CD4-positive, alpha-beta T cell treated with Interleukin-4 for 1 hour (primary cell): ENCODE results near the gene BICDL1.

Source experiments
- DNase-seq, 2 donors: peaks; one replicate each; pipeline ENCODE4 v3.0.0-alpha.2; 2020 to 2022

BICDL1 gene

DNA sequence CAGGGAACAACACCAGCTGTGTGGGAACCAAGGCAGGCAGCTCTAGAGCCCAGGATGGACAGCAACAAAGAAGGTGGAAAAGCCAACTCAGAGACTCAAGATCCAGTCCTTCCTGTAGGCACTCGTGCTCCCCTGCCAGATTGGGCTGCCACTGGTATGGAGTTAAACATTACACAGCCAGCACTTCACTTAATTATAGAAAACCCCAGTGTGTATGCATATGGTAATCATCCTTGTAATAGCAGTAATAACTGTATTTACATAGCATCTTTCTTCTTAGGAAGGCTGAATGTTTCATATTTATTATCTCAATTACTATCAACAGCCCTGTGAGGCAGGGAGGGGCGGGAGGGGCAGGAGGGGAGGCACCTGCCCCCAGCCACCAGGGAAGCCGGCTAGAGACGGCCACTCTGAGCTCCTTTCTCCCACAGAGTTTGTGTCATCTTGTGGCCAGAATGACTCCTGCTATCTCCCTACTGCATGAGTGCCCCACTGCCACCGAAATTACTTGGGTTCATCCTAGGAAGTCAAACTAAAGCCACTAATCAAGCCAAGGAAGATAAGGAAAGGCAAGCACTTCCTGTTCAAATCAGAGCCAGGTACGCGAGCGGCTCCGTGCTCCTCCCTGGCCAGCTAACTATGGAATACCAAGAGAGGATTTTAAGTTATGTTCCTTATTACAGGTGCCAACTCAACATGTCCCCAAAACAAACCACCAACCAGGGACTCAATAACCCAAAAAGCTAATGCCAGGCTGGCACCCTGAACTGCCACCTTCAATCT is 143.2 kb downstream of the BICDL1 start:
- no peak for DNase-seq

DNA sequence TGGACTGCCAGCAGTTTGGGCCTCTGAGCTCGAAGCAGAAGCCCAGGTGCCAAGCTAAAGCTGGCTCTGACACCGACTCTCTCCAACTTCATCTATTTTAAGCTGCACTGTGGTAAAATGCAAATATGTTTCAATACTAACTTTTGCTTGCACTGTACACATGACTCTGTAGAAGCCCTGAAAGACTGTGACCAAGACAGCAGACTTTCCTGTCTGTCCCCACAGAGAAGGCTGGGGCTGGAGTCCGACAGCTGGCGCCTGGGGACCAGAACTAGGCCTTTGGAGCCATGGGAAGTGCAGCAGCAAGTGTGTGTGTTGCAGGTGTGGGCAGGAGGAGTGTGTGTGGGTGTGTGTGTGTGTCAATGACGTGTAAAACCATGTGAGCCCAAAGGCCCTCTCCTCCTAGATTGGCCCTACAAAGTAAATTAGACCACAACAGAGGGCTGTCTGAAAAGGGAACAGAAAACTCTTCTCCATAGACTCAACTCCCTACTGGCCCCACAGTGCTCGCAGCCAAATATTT is 143.9 kb downstream of the BICDL1 start:
- DNase-seq, result no peak

DNA sequence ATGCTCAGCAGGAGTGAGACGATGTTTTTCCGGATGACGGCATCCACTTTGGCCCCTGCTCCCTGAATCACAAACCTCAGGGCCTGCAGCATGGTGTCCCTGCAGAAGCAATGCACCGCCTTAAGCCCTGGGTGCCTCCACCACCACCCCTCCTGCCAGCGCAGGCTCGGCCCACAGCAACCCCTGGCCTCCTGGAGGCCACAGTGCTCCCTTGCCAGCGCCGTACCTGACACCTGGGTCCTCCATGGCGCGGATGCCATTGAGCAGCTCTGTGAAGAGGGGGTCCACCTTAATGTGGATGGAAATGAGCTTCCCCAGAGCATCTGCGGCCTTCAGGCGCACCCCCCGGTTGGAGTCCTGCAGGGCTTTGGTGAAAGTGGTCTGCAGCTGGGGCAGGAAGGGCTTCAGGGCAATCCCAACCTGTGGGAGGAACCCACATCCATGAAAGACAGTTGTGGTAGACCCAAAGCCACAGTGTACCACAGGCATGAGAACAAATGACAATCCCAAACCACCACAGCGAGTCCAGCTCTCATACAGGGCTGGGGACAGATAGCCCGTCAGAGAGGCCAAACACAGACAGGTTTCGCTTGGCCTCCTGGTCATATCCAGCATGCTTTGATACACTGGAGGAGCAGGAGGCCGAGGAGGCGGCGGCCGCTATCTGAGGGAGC is 145.4 kb downstream of the BICDL1 start:
- no peak for DNase-seq

DNA sequence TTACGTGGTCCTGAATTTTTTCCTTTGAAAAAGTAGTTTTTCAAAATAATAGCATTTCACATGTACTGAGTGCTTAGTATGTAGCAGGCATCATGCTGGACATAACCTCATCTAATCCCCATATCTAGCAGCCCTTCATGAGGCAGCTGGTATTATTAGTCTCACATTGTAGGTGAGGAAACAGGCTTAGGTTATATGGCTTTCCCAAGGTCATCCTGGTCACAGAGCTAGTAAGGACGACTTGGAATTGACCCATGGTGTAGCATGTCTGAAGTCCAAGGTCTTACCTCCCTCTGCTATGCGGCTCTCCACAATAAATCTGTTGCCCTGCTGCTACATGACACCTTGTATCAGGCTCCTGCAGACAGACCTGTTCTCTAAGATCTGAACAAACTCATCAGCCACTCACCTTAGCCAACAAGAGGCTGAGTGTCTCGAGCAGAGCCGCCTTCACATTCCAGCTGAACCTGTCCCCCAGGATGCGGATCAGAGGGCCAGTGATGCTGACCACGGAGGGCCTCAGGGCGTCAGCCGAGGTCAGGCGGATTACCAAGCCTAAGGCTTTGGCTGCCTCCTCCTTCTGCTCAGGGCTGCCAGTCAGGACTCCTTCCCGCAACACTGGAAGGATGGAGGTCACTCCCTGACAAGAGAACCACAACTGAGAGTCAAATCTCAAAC is 147.2 kb downstream of the BICDL1 start:
- DNase-seq, result no peak

DNA sequence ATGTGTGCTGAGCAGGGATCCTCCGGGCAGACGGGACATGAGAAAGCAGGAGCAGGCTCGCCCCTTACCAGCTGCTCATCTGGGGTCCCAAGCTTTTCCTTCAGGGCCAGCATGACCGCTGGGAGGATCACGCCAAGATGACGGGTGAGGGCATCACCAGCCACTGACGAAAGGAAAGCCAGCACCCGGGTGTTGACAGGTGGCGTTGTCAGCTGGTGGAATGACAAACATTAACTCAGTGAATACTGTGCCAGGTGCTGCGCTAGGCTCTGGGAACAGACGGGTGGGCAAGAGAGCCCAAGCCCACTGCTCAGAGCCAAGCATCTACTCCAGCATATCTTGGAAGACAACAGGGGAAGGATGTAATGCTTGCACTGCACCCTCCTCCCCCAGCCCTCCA is 148.8 kb downstream of the BICDL1 start:
- no peak for DNase-seq

DNA sequence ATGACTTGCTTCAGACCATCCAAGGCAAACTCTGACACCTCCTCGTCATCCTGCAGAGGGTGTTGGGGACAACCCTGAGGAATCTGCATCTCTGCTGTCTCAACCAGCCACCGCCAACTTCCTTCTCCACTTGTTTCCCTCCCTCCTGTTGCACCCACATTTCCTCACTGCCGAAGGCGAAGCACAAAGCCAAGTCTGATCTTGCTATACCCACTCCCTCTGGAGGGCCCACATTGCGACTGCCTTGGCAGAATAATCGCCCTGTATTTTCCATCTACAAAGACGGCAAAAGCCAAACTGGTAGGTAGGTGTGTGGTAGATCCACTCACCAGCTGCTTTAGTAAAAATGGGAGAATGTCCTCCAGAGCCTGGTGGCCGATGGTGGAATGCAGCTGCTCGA is 149.3 kb downstream of the BICDL1 start:
- DNase-seq, result no peak

DNA sequence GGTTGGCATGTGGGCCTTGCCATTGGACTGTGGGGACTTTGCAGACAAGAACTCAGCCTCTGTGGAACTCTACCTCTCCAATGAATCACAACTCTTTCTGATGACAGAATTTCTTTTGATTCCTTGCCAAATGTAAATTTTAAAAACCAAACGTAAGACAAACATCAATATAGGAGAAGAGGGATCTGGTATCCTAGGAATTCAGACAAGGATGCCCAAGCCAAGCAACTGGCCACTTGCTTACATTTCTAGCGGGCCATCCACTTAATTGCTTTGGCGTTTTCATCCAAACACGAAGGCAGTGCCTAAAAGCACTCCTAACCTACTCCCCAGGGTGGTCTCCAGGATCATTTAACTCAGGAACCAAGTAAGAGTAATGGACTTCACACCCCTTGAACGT is 150.9 kb downstream of the BICDL1 start:
- no peak for DNase-seq

DNA sequence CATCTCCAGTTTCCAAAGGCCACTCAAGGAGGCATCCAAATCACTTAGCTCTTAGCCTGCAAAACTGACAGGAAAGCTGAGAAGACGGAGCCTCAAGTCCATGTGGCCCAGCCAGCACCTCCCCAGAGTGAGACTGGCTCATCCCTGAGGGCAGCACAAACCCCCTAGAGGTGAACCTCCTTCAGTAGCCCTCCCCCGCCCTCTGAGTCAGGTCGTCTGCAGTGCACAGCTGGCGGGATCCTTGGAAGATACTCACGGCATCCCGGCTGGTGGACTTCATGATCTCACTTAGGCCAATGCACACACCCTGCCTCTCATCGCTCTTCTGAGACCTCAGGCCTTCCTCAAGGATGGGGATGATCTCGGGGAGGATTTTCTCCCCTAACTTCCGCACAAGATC is 151.6 kb downstream of the BICDL1 start:
- DNase-seq, result no peak

DNA sequence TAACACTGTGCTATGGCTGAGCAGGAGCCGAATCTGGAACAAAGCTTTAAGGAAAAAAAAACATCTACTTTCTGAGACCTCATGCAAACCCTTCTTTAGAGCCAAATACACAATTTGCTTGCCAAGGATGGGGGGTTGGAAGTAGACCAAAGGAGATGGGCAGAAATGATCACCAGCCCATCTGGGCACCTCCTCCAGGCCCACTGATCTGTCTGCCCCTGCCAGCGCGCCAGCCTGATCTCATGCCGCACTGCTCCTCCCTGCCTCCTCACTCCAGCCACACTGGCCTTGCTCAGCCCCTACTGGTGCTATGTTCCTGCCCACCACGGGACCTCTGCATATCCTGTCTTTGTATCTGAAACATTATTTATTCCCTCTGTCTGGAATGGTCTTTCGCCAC is 152.3 kb downstream of the BICDL1 start:
- DNase-seq, result no peak

DNA sequence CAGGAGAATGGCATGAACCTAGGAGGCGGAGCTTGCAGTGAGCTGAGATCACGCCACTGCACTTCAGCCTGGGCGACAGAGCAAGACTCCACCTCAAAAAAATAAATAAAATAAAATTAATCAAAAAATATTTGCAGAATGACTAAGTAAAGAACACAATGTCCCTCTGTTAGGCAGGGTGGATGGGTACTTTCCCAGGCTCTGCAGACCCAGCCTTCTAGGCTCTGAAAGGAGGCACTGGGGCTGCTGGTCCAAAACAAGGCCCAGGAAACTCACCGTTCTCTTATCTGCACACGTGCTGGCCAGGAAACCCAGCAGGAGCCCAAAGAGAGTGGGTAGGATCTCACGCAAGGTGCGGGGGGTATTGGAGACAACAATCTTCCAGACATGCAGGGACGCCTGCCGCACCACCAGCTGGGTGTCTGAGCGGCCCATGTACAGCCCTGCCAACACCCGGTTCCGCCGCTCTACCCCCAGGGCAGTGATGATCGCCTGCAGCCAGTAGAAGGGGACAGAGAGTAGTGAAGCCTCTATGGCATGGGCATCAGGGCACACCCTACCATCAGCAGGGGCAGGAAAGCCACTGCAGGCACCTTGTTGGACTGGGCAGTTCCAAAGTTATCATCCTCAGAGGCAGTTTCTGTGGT is 153.3 kb downstream of the BICDL1 start:
- DNase-seq, result no peak
